Stimulated activated CD4-positive, alpha-beta T cell treated with anti-CD3 and anti-CD28 coated beads, Interleukin-2, amount 100 ng/mL, for 48 hours (primary cell): ENCODE results near the gene PSMB5.
A peak's percentile ranks its signal among the peaks of the same experiment; 100 is the strongest.

Experiments used
- DNase-seq, 2 donors: peaks; one replicate each; pipeline ENCODE4 v3.0.0-alpha.2; 2020

PSMB5 gene

DNA sequence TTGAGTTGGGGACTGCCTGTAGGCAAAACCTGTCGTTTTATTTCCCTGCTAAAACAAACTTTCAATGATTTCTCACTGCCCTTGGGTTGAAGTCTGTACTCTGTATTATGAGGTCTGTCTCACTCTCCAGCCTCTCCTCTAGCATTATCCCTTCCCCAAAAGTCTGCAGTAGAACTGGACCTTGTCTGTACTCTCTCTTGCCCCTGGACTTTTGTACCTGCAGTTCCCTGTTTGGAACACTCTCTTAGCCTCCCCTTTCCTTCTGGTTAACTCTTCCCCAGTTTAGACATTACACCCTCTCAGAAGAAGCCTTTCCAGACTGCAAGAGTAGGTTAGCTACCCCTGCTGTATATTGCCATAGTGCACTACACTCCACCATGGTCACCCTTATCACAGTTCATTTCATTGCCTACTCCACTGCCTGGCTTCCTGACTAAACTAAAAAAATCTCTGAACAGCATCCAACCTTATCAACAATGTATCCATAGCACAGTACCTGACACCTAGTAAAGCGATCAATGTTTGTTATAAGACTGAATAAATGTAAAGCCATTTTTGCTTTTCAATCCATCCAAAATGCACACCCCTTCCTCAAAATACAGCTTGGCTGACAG is 48.7 kb downstream of the PSMB5 start:
- no peak for DNase-seq

DNA sequence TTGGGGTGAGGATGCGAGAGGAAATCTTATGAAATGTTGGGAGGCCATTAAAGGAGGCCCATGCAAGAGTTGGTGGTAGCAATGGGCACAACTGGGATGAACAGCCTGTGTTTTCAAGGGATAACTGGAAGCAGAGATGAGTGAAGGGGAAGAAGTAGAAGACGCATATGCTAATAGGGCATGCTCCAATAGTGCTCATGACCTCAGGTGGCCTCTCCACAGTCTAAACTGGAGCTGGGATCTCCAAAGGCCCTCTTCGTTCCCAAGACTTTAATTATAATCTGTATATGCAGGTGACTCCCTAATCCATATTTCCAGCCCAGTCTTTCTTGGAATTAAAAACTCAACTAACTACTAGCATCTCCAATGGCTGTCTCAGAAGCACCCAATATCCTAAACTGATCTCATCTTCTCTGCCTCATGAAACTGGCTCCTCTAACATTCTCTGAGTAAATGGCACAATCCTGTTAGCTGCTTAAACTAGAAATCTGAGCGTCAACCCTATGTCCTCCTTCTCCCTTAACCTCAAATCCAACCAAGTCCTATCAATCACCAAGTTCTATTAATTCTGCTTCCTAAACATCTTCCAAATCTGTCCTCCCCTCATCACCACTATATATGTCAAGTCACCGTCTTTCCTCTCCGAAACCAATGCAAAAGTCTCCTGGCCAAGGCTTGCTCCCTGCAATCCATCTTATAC is 49.6 kb downstream of the PSMB5 start:
- DNase-seq: no peak

DNA sequence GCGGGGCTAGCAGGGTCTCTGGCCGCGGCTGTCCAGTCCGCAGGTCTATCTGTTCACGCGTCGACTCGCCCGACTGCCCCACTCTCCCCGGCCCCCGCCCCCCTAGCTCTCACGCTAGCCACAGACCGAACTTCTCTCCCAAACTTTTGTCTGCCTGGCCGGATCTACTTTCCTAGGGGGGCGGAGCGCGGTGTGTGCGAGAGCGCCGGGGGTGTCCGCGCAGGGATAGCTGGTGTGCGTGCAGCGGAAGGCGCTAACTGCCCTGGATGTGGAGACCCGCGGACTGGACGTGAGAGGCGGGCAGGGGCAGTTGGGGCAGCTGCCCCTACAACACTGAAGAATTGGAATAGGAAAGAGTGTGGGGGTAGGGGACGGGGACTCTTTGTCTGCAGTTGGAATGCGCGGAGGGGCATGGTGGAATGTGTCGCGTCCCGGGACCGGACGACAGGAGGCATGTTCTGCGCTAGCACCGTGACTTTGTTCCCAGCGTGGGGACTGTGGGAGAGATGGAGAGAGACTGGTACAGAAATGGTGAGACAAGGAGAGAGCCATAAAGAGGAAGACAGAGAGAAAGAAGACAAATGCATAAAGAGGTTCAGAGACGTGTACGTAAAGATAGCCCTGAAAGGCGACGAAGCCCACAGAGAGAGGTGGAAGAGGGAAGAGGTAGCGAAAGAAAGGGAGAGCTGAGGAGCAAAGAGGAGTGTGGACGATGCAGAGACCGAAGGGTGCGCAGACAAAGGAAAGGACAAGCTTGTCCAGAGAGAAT is 52.0 kb downstream of the PSMB5 start, which contains the start of gene AJUBA:
Gene AJUBA, minus strand, starts transcription at position 75 of the 769 bp plus-strand sequence. CDS start 285 bp downstream, outside the sequence.
- DNase-seq: peak; percentile 69 to 73

DNA sequence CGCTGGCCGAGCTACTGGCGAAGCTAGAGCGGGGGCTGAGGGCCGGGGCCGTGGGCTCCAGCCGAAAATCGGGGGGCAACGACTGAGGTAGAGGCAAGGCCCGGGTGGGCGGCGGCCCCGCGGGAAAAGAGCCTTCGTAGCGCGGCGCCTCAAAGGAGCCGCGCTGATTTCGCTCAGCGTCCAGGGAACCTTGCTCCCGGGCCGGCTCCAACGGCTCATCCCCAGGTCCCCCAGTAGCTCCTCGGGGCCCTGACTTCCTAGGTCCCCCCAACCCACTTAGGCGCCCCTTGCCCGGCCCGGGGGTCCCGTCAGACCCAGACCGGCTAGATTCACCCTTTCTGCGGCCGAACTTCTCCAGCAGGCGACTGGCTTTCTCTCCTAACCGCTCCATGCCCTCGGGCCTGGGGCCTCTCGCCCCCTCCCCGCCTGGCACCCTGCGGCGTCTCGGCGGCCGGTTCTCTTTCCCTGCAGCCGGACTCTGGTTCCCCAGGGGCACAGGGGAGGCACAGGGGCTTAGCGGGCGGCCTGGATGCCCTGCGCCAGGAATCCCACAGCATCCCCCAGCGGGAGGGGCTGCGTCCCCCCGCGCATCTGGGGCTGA is 52.7 kb downstream of the PSMB5 start:
- no peak for DNase-seq

DNA sequence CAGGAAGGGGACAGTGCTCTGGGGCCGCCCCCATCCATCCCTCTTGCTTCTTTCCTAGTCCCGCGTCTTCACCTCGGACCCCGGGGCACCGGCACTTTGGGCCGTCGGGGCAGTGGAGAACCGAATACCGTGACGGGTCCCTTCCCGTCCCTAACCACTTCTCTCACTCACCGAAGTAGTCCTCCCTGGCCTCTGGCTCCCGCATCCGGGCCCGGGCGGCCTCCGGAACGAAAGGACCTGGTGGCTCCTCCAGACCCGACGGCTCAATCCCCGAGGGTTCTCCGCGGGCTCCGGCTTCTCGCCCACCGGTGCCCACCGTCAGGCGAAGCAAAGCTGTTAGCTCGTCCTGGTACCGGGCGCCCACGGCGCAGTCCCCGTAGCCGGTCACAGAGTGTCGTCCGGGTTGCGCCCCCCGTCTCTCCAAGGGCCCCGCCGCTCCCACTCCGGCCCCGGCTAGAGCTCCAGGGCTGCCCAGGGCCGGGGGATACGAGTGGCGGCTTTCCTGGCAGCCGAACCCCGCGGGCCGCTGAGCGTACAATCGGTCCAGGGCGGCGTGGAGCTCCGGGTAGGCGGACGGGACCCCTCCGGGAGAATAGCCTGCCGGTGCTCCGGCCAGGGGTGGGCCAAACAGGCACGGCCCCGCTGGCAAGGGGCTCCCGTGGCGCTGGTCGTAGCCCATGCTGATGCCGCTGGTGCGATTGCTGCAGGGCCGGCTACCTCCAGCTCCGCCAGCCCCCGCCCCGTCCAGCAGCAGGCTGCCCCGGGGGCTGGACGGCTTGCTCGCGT is 53.4 kb downstream of the PSMB5 start:
- DNase-seq: no peak

DNA sequence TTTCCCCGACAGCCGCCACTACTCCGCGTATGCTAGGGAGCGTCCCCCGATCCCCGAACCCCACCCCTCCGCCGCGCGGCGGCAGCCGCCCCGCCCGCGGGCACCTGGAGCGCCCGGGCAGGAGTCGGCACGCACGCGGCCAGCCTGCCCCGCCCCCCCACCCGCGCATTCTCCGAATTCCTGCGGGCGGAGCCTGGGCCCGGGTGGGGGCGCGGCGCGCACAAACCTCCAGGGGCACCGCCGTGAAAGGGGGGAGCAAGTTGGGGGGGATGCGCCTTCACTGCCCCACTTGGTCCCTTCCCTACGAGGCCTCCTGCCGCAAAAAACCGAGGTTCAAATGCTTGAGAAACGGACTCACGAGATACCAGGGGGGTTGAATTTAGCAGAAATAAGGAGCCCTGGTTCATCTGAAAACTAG is 54.0 kb downstream of the PSMB5 start:
- peak in 1 of 2 donors; percentile 7 for DNase-seq

DNA sequence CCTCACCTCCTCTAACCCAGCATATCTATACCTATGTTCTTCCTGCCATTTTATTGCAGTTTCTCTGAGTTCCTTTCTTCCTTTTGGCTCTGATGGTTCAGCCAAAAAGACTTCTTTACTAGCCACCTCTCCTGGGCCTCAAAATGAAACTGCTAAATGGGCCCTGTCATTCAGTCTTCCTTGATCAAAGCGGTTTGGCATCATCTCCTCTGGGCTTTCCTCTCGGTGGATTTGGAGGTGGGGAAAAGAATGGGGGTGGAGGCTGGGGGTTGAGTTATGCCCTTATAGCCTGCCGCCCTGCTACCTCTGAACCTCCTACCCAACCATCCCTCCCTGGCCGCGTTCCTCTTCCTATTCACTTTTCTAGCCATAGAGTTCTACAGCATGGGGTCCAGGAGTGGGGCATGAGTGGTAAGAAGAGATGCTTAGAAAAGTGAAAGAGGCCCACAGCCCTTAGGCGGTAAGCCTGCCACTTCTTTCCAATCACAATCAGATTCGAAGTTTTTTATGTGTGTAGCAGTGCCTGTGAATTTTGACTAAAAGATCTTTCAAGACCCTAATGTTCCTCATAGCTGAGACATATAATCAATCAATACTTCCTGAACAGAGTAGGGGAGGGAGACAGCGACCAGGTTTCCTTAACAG is 54.8 kb downstream of the PSMB5 start:
- DNase-seq: no peak

DNA sequence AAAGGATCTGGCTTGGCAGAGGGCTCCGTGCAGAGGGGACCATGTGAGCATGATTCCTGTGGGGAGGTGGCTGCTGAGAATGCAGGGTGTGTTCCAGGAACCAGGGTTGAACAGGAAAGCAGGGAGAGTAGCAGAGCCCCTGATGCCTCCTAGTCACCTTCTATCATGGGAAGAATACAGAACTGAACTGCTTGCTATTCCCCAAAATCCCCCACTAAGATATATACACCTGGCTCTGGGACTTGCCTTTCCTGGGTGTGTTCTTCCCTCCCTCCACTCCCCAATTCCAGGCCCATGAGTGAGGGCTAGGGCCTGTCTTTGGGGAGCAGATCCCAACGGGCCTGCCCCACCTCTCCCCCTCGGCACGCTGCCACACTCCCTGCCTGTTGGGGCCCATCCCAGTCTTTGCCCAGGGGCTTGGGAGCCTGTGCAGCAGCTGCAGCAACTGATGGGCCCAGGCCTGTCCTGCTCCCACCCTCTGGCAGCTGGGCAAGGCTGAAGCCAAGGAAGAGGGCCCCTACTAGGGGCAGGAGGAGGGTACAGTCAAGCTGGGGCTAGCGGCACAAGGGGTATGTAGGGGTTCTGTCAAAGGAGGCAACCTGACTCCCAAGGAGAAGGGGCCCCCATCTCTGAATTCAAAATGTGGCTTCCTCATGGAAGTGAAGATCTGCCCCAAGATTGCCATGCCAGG is 55.6 kb downstream of the PSMB5 start:
- no peak for DNase-seq

DNA sequence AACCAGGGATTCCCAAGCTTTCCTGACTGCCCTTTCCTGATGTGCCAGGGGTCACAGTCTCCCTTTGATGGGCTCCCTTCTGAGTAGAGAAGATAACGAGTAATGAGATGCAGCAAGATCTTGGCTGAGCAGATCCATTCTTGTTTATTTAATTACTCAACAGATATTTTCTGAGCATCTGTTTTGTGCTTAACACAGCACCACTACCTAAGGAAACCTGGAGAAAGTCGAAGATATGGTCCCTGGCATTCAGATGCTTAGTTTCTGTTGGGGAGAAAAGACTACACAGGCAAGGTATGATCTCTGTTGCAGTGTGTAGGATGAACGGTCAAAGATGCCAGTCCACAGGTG is 56.2 kb downstream of the PSMB5 start:
- no peak for DNase-seq

DNA sequence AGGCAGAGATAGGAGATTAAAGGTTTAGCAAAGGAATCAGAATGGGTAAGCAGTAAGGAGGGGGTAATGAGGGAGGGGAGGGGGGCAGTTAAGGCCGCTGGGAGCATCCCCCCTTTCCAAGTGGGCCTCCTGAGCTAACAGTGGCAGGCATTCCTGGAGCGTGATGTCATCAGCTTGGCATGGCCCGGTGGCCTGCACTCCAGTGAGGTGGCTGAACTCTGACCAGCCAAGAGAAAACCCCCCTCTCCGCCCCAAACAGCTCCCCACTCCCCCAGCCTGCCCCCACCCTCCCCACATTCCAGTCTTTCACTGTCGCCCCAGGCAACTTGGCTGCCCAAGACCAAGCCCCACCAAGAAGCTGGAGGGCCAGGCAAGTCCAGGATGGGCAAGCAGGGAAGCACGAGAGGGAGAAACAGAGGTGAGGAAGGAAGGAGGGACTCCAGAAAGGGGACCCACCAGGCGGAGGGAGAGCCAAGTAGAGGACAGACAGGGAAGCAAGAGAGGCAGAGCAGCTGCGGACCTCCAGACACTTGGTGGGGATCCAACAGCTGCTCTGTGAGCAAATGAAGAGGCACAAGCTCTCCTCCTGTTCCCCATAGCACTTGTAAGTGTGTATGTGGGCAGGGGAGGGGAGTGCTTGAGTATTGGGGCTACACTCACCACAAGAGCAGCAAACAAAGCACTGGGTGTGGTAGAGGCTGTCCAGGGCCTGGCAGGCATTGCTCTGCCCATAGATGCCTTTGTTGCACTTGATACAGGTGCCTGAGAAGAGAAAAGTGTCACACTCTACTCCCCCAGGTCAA is 56.8 kb downstream of the PSMB5 start:
- DNase-seq: no peak

DNA sequence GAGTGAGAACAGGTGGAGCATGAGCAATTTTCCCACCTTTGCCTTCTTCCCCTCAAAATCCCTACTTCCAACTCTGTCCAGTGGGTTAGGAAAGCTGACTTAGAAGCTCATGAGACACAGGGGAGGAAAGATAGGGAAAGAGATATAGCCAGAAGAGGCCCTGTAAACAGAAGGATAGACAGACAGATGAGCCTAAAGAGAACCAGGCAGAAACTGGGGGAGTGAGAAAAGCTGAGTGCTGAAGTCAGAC is 57.3 kb downstream of the PSMB5 start:
- no peak for DNase-seq

DNA sequence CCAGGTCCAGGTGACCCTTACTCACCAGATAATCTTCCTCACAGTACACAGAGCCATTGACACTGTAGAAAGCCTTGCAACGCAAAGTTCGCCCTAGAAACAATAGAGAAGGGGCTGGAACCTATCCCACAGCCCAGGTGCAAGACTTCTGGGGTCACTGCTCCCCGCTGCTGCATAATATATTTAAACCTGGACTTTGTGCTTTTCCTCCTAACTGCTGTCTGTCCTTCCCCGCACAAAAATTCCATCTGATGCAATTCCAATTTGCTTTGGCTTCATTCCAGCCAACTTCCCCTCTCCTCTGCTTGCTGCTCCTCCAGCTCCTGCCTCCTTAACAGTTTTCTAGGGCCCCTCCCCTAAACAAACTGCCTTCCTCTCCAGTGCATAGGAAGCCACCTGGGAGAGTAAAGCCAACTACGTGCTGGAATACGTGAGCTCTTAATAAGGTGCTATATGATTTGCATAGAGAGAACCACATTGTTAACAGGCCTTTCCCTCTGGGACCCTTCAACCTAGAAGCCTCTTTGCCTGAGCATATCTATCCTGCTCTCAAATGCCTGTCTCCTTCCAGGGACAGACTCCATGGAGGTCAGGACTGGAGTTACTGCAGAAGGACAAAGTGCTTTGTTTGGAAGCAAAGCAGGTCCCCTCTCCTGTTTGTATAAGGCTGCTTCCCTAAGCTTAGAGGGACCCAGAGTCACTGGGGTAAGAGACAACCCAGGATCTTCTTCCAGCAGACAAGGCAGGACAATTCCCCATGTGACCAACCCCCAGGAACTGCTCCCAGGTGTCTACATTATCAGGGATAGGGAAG is 57.9 kb downstream of the PSMB5 start:
- DNase-seq: no peak
